H1 (cell line): ENCODE data around the gene GRM4. TPM values are rescaled to one million over a fixed set of nuclear protein-coding genes. Genes with fewer than 3 reads are reported as not detected.

Experiments used
- CTCF ChIA-PET: fragments of 300-600 bp; sonication (Branson Sonifier 250); formaldehyde crosslinking; loops from one replicate; lab custom pipeline; 2021; ENCODE audit not compliant: partially characterized antibody; lab: Charles Lee
- POLR2A ChIA-PET: fragments of 300-600 bp; sonication (Branson Sonifier 250); formaldehyde crosslinking; loops from one replicate; lab custom pipeline; 2021; ENCODE audit warnings: inconsistent platforms; ENCODE audit not compliant: partially characterized antibody; lab: Charles Lee
- DNase-seq, 2 experiments: peaks; one replicate each; pipeline versions ENCODE4 v3.0.0 to v3.0.0-alpha.2; 2010 to 2022; ENCODE audit warnings: low spot score in 2 of 2, low read depth in 1 of 2, mixed read lengths in 1 of 2
- FAIRE-seq: peaks from 2 replicates; lab custom pipeline; 2011; peaks lifted over from hg19 to GRCh38; lab: Jason Lieb, UNC
- H2AFZ ChIP-seq: 2 replicates; pipeline ENCODE4 v1.8.1; 2012; ENCODE audit warnings: low read length, inconsistent platforms
- H2AK5ac ChIP-seq: 2 replicates; pipeline ENCODE4 v1.6.1; 2013; ENCODE audit warnings: low read depth, low read length
- H2BK120ac ChIP-seq: replicated peaks from 2 replicates; pipeline ENCODE3; 2013; ENCODE audit warnings: low read depth, low read length, inconsistent platforms
- H2BK12ac ChIP-seq: 2 replicates; pipeline ENCODE4 v1.6.1; 2013; ENCODE audit warnings: low read depth, low read length
- H2BK15ac ChIP-seq: 2 replicates; pipeline ENCODE4 v1.6.1; 2013; ENCODE audit warnings: low read length
- H2BK20ac ChIP-seq: 2 replicates; pipeline ENCODE4 v1.6.1; 2013; ENCODE audit warnings: low read length
- H2BK5ac ChIP-seq: 2 replicates; pipeline ENCODE4 v1.6.1; 2013; ENCODE audit warnings: low read depth, low read length
- H3K14ac ChIP-seq: 2 replicates; pipeline ENCODE4 v1.6.1; 2013; ENCODE audit warnings: inconsistent platforms; ENCODE audit not compliant: insufficient read length
- H3K18ac ChIP-seq: 2 replicates; pipeline ENCODE4 v1.6.1; 2013; ENCODE audit warnings: low read length; ENCODE audit errors: extremely low read depth
- H3K23ac ChIP-seq: 2 replicates; pipeline ENCODE4 v1.6.1; 2013; ENCODE audit warnings: inconsistent platforms; ENCODE audit not compliant: insufficient read length
- H3K23me2 ChIP-seq: 2 replicates; pipeline ENCODE4 v1.6.1; 2013; ENCODE audit warnings: low read depth, low read length
- H3K27ac ChIP-seq: 2 replicates; pipeline ENCODE4 v1.6.1; 2011; ENCODE audit warnings: low read depth, low read length, inconsistent platforms
- H3K27me3 ChIP-seq, 4 experiments: replicated peaks in 1 of 4; 1 replicate in 1 of 4; 2 replicates in 3 of 4; pipeline versions ENCODE4 v1.6.1 to v1.8.1; 2011 to 2013; ENCODE audit warnings: low read length in 3 of 4, mild to moderate bottlenecking in 3 of 4, inconsistent platforms in 2 of 4, mixed read lengths in 2 of 4, moderate library complexity in 1 of 4; ENCODE audit not compliant: control insufficient read depth in 3 of 4, insufficient read depth in 3 of 4; ENCODE audit errors: extremely low read depth in 1 of 4
- H3K36me3 ChIP-seq, 4 experiments: 2 replicates each; pipeline versions ENCODE4 v1.6.1 to v1.8.1; 2011 to 2013; ENCODE audit warnings: mild to moderate bottlenecking in 4 of 4, low read length in 3 of 4, moderate library complexity in 2 of 4, control low read depth in 1 of 4, inconsistent platforms in 1 of 4; ENCODE audit not compliant: insufficient read depth in 4 of 4, control insufficient read depth in 2 of 4
- H3K4ac ChIP-seq: replicated peaks from 2 replicates; pipeline ENCODE3; 2013; ENCODE audit warnings: low read length, low read depth, mixed read lengths, inconsistent platforms; ENCODE audit not compliant: insufficient read length
- H3K4me1 ChIP-seq, 4 experiments: replicated peaks in 1 of 4; 1 replicate in 1 of 4; 2 replicates in 3 of 4; pipeline versions ENCODE4 v1.6.1 to v1.8.1; 2011 to 2013; ENCODE audit warnings: low read length in 3 of 4, inconsistent platforms in 2 of 4, mixed read lengths in 1 of 4; ENCODE audit not compliant: insufficient read depth in 4 of 4, control insufficient read depth in 3 of 4
- H3K4me2 ChIP-seq, 2 experiments: 2 replicates each; pipeline versions ENCODE4 v1.6.1 to v1.8.1; 2011 to 2013; ENCODE audit warnings: low read depth in 2 of 2, low read length in 2 of 2, control low read depth in 1 of 2, inconsistent platforms in 1 of 2, mild to moderate bottlenecking in 1 of 2; ENCODE audit not compliant: insufficient read depth in 1 of 2
- H3K4me3 ChIP-seq, 4 experiments: fragments of 200-600, 300-600 bp in 1 of 4; sonication (generic), shearing (Covaris generic), sonication (Bioruptor Twin) in 1 of 4; 2 replicates each; pipeline versions ENCODE4 v1.5.1 to v1.8.1; 2011 to 2016; ENCODE audit warnings: low read length in 4 of 4, low read depth in 3 of 4, control low read depth in 2 of 4, inconsistent platforms in 2 of 4, mild to moderate bottlenecking in 2 of 4, mixed read lengths in 1 of 4, moderate library complexity in 1 of 4; ENCODE audit not compliant: insufficient read depth in 2 of 4; ENCODE audit errors: extremely low read depth in 1 of 4
- H3K56ac ChIP-seq: replicated peaks from 2 replicates; pipeline ENCODE3; 2013; ENCODE audit warnings: low read depth, mild to moderate bottlenecking, mixed read lengths, low read length, inconsistent platforms; ENCODE audit not compliant: insufficient read length
- H3K79me1 ChIP-seq: 2 replicates; pipeline ENCODE4 v1.6.1; 2013; ENCODE audit warnings: low read depth, low read length, control low read depth
- H3K79me2 ChIP-seq, 2 experiments: 2 replicates each; pipeline versions ENCODE4 v1.6.1 to v1.8.1; 2012 to 2013; ENCODE audit warnings: low read length in 2 of 2, mild to moderate bottlenecking in 2 of 2, inconsistent platforms in 1 of 2; ENCODE audit not compliant: insufficient read depth in 2 of 2, control insufficient read depth in 1 of 2
- H3K9ac ChIP-seq, 4 experiments: replicated peaks in 1 of 4; 1 replicate in 1 of 4; 2 replicates in 3 of 4; pipeline versions ENCODE4 v1.6.1 to v1.8.1; 2011 to 2013; ENCODE audit warnings: low read depth in 3 of 4, low read length in 3 of 4, control low read depth in 2 of 4, mild to moderate bottlenecking in 2 of 4, moderate library complexity in 2 of 4, inconsistent platforms in 1 of 4; ENCODE audit errors: extremely low read depth in 1 of 4
- H3K9me3 ChIP-seq, 2 experiments: 2 replicates each; pipeline versions ENCODE4 v1.6.1 to v1.8.1; 2012 to 2013; ENCODE audit warnings: mild to moderate bottlenecking in 2 of 2, moderate library complexity in 2 of 2, control low read depth in 1 of 2, inconsistent platforms in 1 of 2, low read depth in 1 of 2, low read length in 1 of 2, mixed read lengths in 1 of 2; ENCODE audit not compliant: insufficient read depth in 2 of 2
- H4K20me1 ChIP-seq, 2 experiments: replicated peaks in 1 of 2; 2 replicates each; pipeline versions ENCODE3 to v1.8.1; 2011 to 2013; ENCODE audit warnings: inconsistent platforms in 2 of 2, low read length in 2 of 2, mild to moderate bottlenecking in 1 of 2; ENCODE audit not compliant: insufficient read depth in 2 of 2, control insufficient read depth in 1 of 2
- H4K5ac ChIP-seq: 2 replicates; pipeline ENCODE4 v1.6.1; 2013; ENCODE audit warnings: low read length, low read depth, mixed read lengths, inconsistent platforms; ENCODE audit not compliant: insufficient read length
- H4K8ac ChIP-seq: 2 replicates; pipeline ENCODE4 v1.8.0; 2013; ENCODE audit warnings: mild to moderate bottlenecking, moderate library complexity, low read length, inconsistent platforms; ENCODE audit not compliant: insufficient read depth; ENCODE audit errors: extremely low read depth
- H4K91ac ChIP-seq: replicated peaks from 2 replicates; pipeline ENCODE3; 2013; ENCODE audit warnings: low read length, mixed read lengths, inconsistent platforms; ENCODE audit not compliant: insufficient read length
- BCL11A ChIP-seq, 2 experiments: IDR thresholded peaks; one replicate each; pipeline ENCODE4 v1.6.1; 2011; ENCODE audit warnings: low read depth in 2 of 2, low read length in 2 of 2, mild to moderate bottlenecking in 2 of 2
- CEBPB ChIP-seq: IDR thresholded peaks from 2 replicates; pipeline ENCODE4 v1.6.1; 2012; ENCODE audit warnings: low read depth, low read length
- CHD2 ChIP-seq: IDR thresholded peaks from 2 replicates; pipeline ENCODE4 v1.6.1; 2012; ENCODE audit warnings: low read length, improper control_type of control experiment
- FOSL1 ChIP-seq: IDR thresholded peaks from 2 replicates; pipeline ENCODE4 v1.6.1; 2011; ENCODE audit warnings: mild to moderate bottlenecking, low read depth, low read length, moderate library complexity; ENCODE audit not compliant: insufficient read depth
- HDAC2 ChIP-seq, 2 experiments: fragments of 300-600 bp in 1 of 2; sonication (generic) in 1 of 2; IDR thresholded peaks; 2 replicates each; pipeline ENCODE4 v1.6.1; 2011 to 2012; ENCODE audit warnings: low read depth in 2 of 2, low read length in 2 of 2, mild to moderate bottlenecking in 2 of 2, moderate library complexity in 2 of 2, borderline replicate concordance in 1 of 2, inconsistent platforms in 1 of 2
- KDM5A ChIP-seq: fragments of 200-600 bp; IDR thresholded peaks from 2 replicates; pipeline ENCODE4 v1.7.1; 2012; ENCODE audit warnings: mild to moderate bottlenecking, low read length, inconsistent platforms, mixed read lengths
- MAFK ChIP-seq: IDR thresholded peaks from 2 replicates; pipeline ENCODE4 v1.6.1; 2012; ENCODE audit warnings: low read depth, mild to moderate bottlenecking, improper control_type of control experiment, low read length
- RBBP5 ChIP-seq: IDR thresholded peaks from 2 replicates; pipeline ENCODE4 v1.7.1; 2012; ENCODE audit warnings: low read depth, mild to moderate bottlenecking, inconsistent platforms, low read length, moderate library complexity, borderline replicate concordance
- SIRT6 ChIP-seq: IDR thresholded peaks from one replicate; pipeline ENCODE4 v1.7.1; 2012; ENCODE audit warnings: low read length, inconsistent platforms
- TCF12 ChIP-seq: IDR thresholded peaks from 2 replicates; pipeline ENCODE4 v1.6.1; 2011; ENCODE audit warnings: low read depth, mild to moderate bottlenecking, low read length
- TEAD4 ChIP-seq: IDR thresholded peaks from 2 replicates; pipeline ENCODE4 v1.6.1; 2012; ENCODE audit warnings: low read depth, low read length, inconsistent platforms, mixed read lengths
- WGBS, 2 experiments: shearing (Covaris generic) in 1 of 2; methylation state at CpG; one replicate each; pipeline versions ENCODE4 v1.1.6 to v1.1.7; 2013 to 2015; ENCODE audit warnings: low lambda C conversion rate in 2 of 2, mixed read lengths in 2 of 2, inconsistent platforms in 1 of 2, low coverage in 1 of 2, missing lambda C conversion rate in 1 of 2; ENCODE audit not compliant: insufficient replicate concordance in 2 of 2, insufficient coverage in 1 of 2, insufficient read length in 1 of 2; ENCODE audit errors: extremely low coverage in 1 of 2, missing lambda C conversion rate in 1 of 2; 5-methylcytosine and 5-hydroxymethylcytosine counted together
- polyA plus RNA-seq, 7 experiments: library from polyadenylated mRNA; depleted of rRNA in 3 of 7; stranded (reverse) in 5 of 7; unstranded in 2 of 7; fragments of >200 nt in 5 of 7; fragments of 200-250 nt in 2 of 7; gene quantifications; 1 replicate in 5 of 7; 2 replicates in 1 of 7; 4 replicates in 1 of 7; pipeline versions ENCODE4 v1.2.1 to v1.2.3, GENCODE V29; 2011 to 2013; ENCODE audit warnings: missing spikeins in 2 of 7, mixed read lengths in 2 of 7
- total RNA-seq: library from RNA; stranded (reverse); fragmentation: NEBNext Ultra II Directional; extraction: Animal tissue kit (Norgen Biotek cat#: 25700); gene quantifications from 2 replicates; pipeline ENCODE4 v1.2.1, GENCODE V29; 2021

GRM4 gene
- total and polyA plus RNA-seq, 2 of the 8 experiments (the other 6 are each of a cell fraction or from before 2014, with no cell fraction given) = 19.6 to 21.5 TPM

DNA sequence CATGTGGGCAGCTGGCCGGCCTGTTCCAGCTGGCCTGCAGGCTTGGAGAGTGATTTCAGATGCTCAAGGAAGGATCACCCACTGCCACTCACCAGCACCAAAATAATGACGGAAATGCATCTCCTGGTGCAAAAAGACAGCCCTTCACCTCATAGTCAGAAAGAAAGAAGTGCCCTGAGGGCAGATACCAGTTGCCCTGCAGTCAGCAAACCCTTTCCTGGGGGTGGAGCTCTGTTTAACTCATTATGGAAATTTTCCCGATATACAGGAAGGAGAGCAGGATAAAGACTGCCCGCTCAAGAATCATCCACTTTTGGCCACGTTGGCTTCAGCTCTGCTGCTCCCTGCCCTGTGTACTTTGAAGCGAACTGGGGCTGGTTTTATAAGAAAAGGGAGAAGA, 127.9 kb downstream of the GRM4 start:
- Histone ChIP-seq H2BK120ac (no peak overlapping the region), H3K9me3 (peaks cover 0 to 12% of the 10 kb centered on the region in 2 experiments; a peak in 2 of 4 replicates)
- TF ChIP-seq FOSL1 (no peak), RBBP5 (no peak), KDM5A (no peak), CEBPB (no peak), MAFK (no peak), BCL11A (IDR thresholded peaks at IDR 0.05; ENCODE audit: low read depth in 2 of 2, low read length in 2 of 2) (no peak), TCF12 (no peak), CHD2 (no peak), TEAD4 (no peak), SIRT6 (no peak), HDAC2 (IDR thresholded peaks at IDR 0.05; ENCODE audit: borderline replicate concordance in 1 of 2, low read depth in 2 of 2, low read length in 2 of 2) (no peak)

More for the DNA sequence above, 127.9 kb downstream of the GRM4 start:
- H4K20me1 ChIP-seq = peaks cover 1 to 2% of the 10 kb centered on the region in 2 experiments
- H3K79me2 ChIP-seq = no peaks in the 10 kb centered on the region
- H3K4ac ChIP-seq = no peak overlapping the region
- H3K4me2 ChIP-seq = no peak overlapping the region
- no peak overlapping the region for H4K8ac ChIP-seq
- 85% methylated on average over 6 of the region's 6 CpGs; no CpG with 5 or more reads in 1 of the 2 experiments for WGBS, 2 experiments
- H3K36me3 ChIP-seq = no peaks in the 10 kb centered on the region; a peak in 1 of 8 replicates
- POLR2A ChIA-PET = interaction anchor here (2.7 kb wide), 1 partner anchor 16 kb away, joined by 8 read pairs; no protein-coding TSS in a partner anchor
- no peak overlapping the region for H4K91ac ChIP-seq
- H3K14ac ChIP-seq = no peak overlapping the region
- H3K4me3 ChIP-seq = no peak overlapping the region
- no peaks in the 10 kb centered on the region for H3K79me1 ChIP-seq
- no peak overlapping the region for H4K5ac ChIP-seq
- no peak overlapping the region for H2AFZ ChIP-seq
- no peak overlapping the region for H2BK20ac ChIP-seq
- H3K4me1 ChIP-seq = peaks cover 0 to 2% (median under 1%) of the 10 kb centered on the region in 4 experiments; a peak in 4 of 7 replicates
- H3K9ac ChIP-seq = no peak overlapping the region
- CTCF ChIA-PET = interaction anchor here (1.0 to 16.1 kb wide), 4 partner anchors 9 to 60 kb away, joined by 3 to 234 read pairs (median 18); no protein-coding TSS in a partner anchor
- no peak overlapping the region for H3K23ac ChIP-seq
- H2BK5ac ChIP-seq = no peak overlapping the region
- DNase-seq (no peak), FAIRE-seq (no peak)
- H3K27ac ChIP-seq = no peak overlapping the region
- H3K18ac ChIP-seq = no peak overlapping the region
- H3K56ac ChIP-seq = no peak overlapping the region
- no peak overlapping the region for H2AK5ac ChIP-seq
- no peak overlapping the region for H2BK15ac ChIP-seq
- H3K27me3 ChIP-seq = peaks cover 4 to 30% (median 26%) of the 10 kb centered on the region in 4 experiments
- no peak overlapping the region for H2BK12ac ChIP-seq
- no peaks in the 10 kb centered on the region; the same call in 1 of the 2 replicates for H3K23me2 ChIP-seq
